Measurements from ENCODE around the gene SHQ1.
"Not testable (repeated sequence)": the region's sequence is repeated elsewhere in the genome, so short reads cannot be mapped to it uniquely, and the experiment has no call there.

GRCh38 chr3:72735072-72735471, 113.2 kb downstream of the SHQ1 start:
- not testable (repeated sequence) for TF ChIP-seq EZH2phosphoT487 (IDR thresholded peaks at IDR 0.05; ENCODE audit: borderline replicate concordance); YY1 (IDR thresholded peaks at IDR 0.05; ENCODE audit: extremely low read depth, insufficient replicate concordance, low read depth, low read length); CTCF (IDR thresholded peaks at IDR 0.05 in 2 of 3, conservative IDR thresholded peaks at IDR 0.05 in 1 of 3; ENCODE audit: borderline replicate concordance in 1 of 3, insufficient read depth in 1 of 3, low read depth in 2 of 3, low read length in 2 of 3); ZFX (IDR thresholded peaks at IDR 0.05); EZH2 (IDR thresholded peaks at IDR 0.05); POLR2A (IDR thresholded peaks at IDR 0.05; ENCODE audit: borderline replicate concordance, extremely low read depth, insufficient read depth, insufficient read length); SRF (IDR thresholded peaks at IDR 0.05; ENCODE audit: low read depth)

All from HCT116 (cell line).